ENCODE data around the gene HCFC1. TPM values are rescaled to one million over a fixed set of nuclear protein-coding genes. Genes with fewer than 3 reads are reported as not detected.

Gene HCFC1
- total and polyA plus RNA-seq, 2 of the 8 experiments (the other 6 are each of a cell fraction or from before 2014, with no cell fraction given), result 24.9 to 117 TPM

DNA sequence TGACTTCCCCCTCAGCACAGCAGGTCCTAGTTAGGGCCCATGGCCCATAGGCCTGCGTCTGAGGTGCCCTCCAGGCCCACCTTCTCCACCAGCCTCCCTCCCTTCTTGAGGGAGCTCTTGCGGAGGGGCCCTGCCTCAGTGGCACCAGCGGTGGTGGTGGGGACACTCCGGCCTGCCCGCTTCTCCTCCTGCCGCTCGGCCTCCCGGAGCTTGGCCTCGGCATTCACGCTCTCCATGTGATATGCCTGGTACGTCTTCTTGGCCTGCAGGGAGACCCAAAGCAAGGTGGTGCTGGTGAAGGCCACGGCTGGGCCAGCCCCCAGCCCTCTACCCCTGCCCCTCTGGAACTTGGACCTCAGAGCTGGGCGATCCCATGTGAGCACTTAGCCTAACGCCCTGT, 51.1 kb downstream of the HCFC1 start:
- H3K9me3 ChIP-seq (ENCODE audit: insufficient read depth in 2 of 2, low read depth in 1 of 2, low read length in 1 of 2), result no peaks in the 10 kb centered on the region
- H4K91ac ChIP-seq (replicated peaks; ENCODE audit: insufficient read length, low read length), result no peak overlapping the region
- no peak overlapping the region for H2BK20ac ChIP-seq (ENCODE audit: low read length)
- no peak overlapping the region for H2BK120ac ChIP-seq (replicated peaks; ENCODE audit: low read depth, low read length)
- no peak overlapping the region for H3K18ac ChIP-seq (ENCODE audit: extremely low read depth, low read length)
- H3K4me3 ChIP-seq (ENCODE audit: extremely low read depth in 1 of 4, insufficient read depth in 2 of 4, low read depth in 3 of 4, low read length in 4 of 4), result no peak overlapping the region
- no peaks in the 10 kb centered on the region for H3K27me3 ChIP-seq (replicated peaks in 1 of 4; ENCODE audit: control insufficient read depth in 3 of 4, extremely low read depth in 1 of 4, insufficient read depth in 3 of 4, low read length in 3 of 4)
- no peak overlapping the region for H4K5ac ChIP-seq (ENCODE audit: insufficient read length, low read depth, low read length)
- no peak overlapping the region for H2BK12ac ChIP-seq (ENCODE audit: low read depth, low read length)
- CTCF ChIA-PET (ENCODE audit: partially characterized antibody), result interaction anchor here (0.7 to 7.0 kb wide), 5 partner anchors 10 to 253 kb away, joined by 3 to 65 read pairs (median 3); no protein-coding TSS in a partner anchor
- no peak overlapping the region for H3K4ac ChIP-seq (replicated peaks; ENCODE audit: insufficient read length, low read depth, low read length)
- H3K4me1 ChIP-seq (replicated peaks in 1 of 4; ENCODE audit: control insufficient read depth in 3 of 4, insufficient read depth in 4 of 4, low read length in 3 of 4), result peaks cover 0 to 5% (median 1%) of the 10 kb centered on the region in 4 experiments; a peak in 5 of 7 replicates
- no peak overlapping the region for H3K27ac ChIP-seq (ENCODE audit: low read depth, low read length)
- peaks cover 0 to 3% of the 10 kb centered on the region in 2 experiments; a peak in 1 of 4 replicates for H3K79me2 ChIP-seq (ENCODE audit: control insufficient read depth in 1 of 2, insufficient read depth in 2 of 2, low read length in 2 of 2)
- H3K79me1 ChIP-seq (ENCODE audit: low read depth, low read length), result no peaks in the 10 kb centered on the region; the same call in 1 of the 2 replicates
- no peak overlapping the region for H2AK5ac ChIP-seq (ENCODE audit: low read depth, low read length)
- FAIRE-seq (no peak), DNase-seq (ENCODE audit: low read depth in 1 of 2, low spot score in 2 of 2) (no peak)
- no peaks in the 10 kb centered on the region for H3K23me2 ChIP-seq (ENCODE audit: low read depth, low read length)
- H3K4me2 ChIP-seq (ENCODE audit: insufficient read depth in 1 of 2, low read depth in 2 of 2, low read length in 2 of 2), result no peak overlapping the region
- H3K23ac ChIP-seq (ENCODE audit: insufficient read length), result no peak overlapping the region
- no peak overlapping the region for H4K8ac ChIP-seq (ENCODE audit: extremely low read depth, insufficient read depth, low read length)
- no peak overlapping the region for H2AFZ ChIP-seq (ENCODE audit: low read length)
- WGBS, 2 experiments (ENCODE audit: extremely low coverage in 1 of 2, insufficient coverage in 1 of 2, insufficient read length in 1 of 2, insufficient replicate concordance in 2 of 2, low coverage in 1 of 2, low lambda C conversion rate in 2 of 2, missing lambda C conversion rate in 1 of 2), result 93% methylated on average over 3 of the region's 14 CpGs; no CpG with 5 or more reads in 1 of the 2 experiments
- no peak overlapping the region for H3K56ac ChIP-seq (replicated peaks; ENCODE audit: insufficient read length, low read depth, low read length)
- no peak for TF ChIP-seq E2F6 (IDR thresholded peaks at IDR 0.05)
- TF ChIP-seq NRF1 (IDR thresholded peaks at IDR 0.05; ENCODE audit: low read depth, low read length), result no peak
- no peak for TF ChIP-seq KDM1A (IDR thresholded peaks at IDR 0.05; ENCODE audit: borderline replicate concordance, low read length)
- TF ChIP-seq RXRA (IDR thresholded peaks at IDR 0.05; ENCODE audit: insufficient read depth, low read depth, low read length), result no peak
- H4K20me1 ChIP-seq (replicated peaks in 1 of 2; ENCODE audit: control insufficient read depth in 1 of 2, insufficient read depth in 2 of 2, low read length in 2 of 2), result peaks cover 0 to 2% of the 10 kb centered on the region in 2 experiments
- H3K14ac ChIP-seq (ENCODE audit: insufficient read length), result no peak overlapping the region
- no peak overlapping the region for H3K9ac ChIP-seq (replicated peaks in 1 of 4; ENCODE audit: extremely low read depth in 1 of 4, low read depth in 3 of 4, low read length in 3 of 4)
- POLR2A ChIA-PET (ENCODE audit: partially characterized antibody), result interaction anchor here (3.1 to 14.9 kb wide), 2 partner anchors 12 to 21 kb away, joined by 9 to 231 read pairs; partner anchors contain the start of genes NAA10 and RENBP
- H3K36me3 ChIP-seq (ENCODE audit: control insufficient read depth in 2 of 4, insufficient read depth in 4 of 4, low read length in 3 of 4), result 0 out of 8 replicates have a peak, but pooled peaks cover 0 to 2% (median 0%) of the 10 kb centered on the region in 4 experiments
- H2BK5ac ChIP-seq (ENCODE audit: low read depth, low read length), result no peak overlapping the region
- no peak overlapping the region for H2BK15ac ChIP-seq (ENCODE audit: low read length)
